CD4-positive, alpha-beta T cell (primary cell): Measurements from ENCODE around the gene CYP4F2. TPM values are rescaled to one million over a fixed set of nuclear protein-coding genes. Genes with fewer than 3 reads are reported as not detected.
"Not testable (repeated sequence)": the region's sequence is repeated elsewhere in the genome, so short reads cannot be mapped to it uniquely, and the experiment has no call there.

Source experiments
- ATAC-seq: fragments of 200-7000 bp; cut with Tn5 transposase; one replicate; pipeline ENCODE4 v1.10.0; 2022; ENCODE audit warnings: mild to moderate bottlenecking; ENCODE audit not compliant: poor library complexity
- CTCF ChIA-PET: fragments of 350-600 bp; sonication (Branson Sonifier 250); formaldehyde crosslinking; loops from one replicate; lab custom pipeline; 2021; ENCODE audit warnings: antibody characterized with exemption, inconsistent platforms; lab: Charles Lee
- POLR2A ChIA-PET: fragments of 350-600 bp; sonication (Branson Sonifier 250); formaldehyde crosslinking; loops from one replicate; lab custom pipeline; 2021; ENCODE audit warnings: antibody characterized with exemption, inconsistent platforms; lab: Charles Lee
- DNase-seq, 14 experiments: peaks; one replicate each; pipeline ENCODE4 v3.0.0-alpha.2; 2013 to 2020; ENCODE audit warnings: mixed read lengths in 2 of 14
- H3K27ac ChIP-seq, 2 donors: one replicate each; pipeline versions ENCODE4 v1.5.1 to v1.7.0; 2013; ENCODE audit warnings: low read length in 2 of 2, low read depth in 1 of 2, mild to moderate bottlenecking in 1 of 2
- H3K27me3 ChIP-seq, 2 experiments: 1 replicate in 1 of 2; 2 replicates in 1 of 2; pipeline versions ENCODE4 v1.6.1 to v1.7.0; 2013; ENCODE audit warnings: low read length in 2 of 2, control low read depth in 1 of 2, mild to moderate bottlenecking in 1 of 2, moderate library complexity in 1 of 2; ENCODE audit not compliant: insufficient read depth in 2 of 2, control insufficient read depth in 1 of 2
- H3K36me3 ChIP-seq: one replicate; pipeline ENCODE4 v1.6.1; 2013; ENCODE audit warnings: low read length, control low read depth; ENCODE audit not compliant: insufficient read depth
- H3K4me1 ChIP-seq: one replicate; pipeline ENCODE4 v1.6.1; 2013; ENCODE audit warnings: low read length, control low read depth; ENCODE audit not compliant: insufficient read depth
- H3K4me3 ChIP-seq: one replicate; pipeline ENCODE4 v1.5.1; 2013; ENCODE audit warnings: mild to moderate bottlenecking, low read length, moderate library complexity
- H3K9me3 ChIP-seq, 2 experiments: 1 replicate in 1 of 2; 2 replicates in 1 of 2; pipeline versions ENCODE4 v1.6.1 to v1.7.0; 2013; ENCODE audit warnings: low read length in 2 of 2, mild to moderate bottlenecking in 2 of 2, control low read depth in 1 of 2, moderate library complexity in 1 of 2; ENCODE audit not compliant: control insufficient read depth in 1 of 2, insufficient read depth in 1 of 2
- H3K27ac Mint-ChIP-seq: one replicate; pipeline ENCODE4 v1.8.0; 2020; ENCODE audit warnings: mixed read lengths
- H3K27me3 Mint-ChIP-seq: one replicate; pipeline ENCODE4 v1.8.0; 2021; ENCODE audit warnings: mixed read lengths
- H3K36me3 Mint-ChIP-seq: one replicate; pipeline ENCODE4 v1.8.0; 2021; ENCODE audit warnings: low read depth, mixed read lengths
- H3K4me1 Mint-ChIP-seq: one replicate; pipeline ENCODE4 v1.8.0; 2021; ENCODE audit warnings: low read depth, mixed read lengths
- H3K4me3 Mint-ChIP-seq: one replicate; pipeline ENCODE4 v1.8.0; 2020; ENCODE audit warnings: mild to moderate bottlenecking, mixed read lengths
- H3K9me3 Mint-ChIP-seq: one replicate; pipeline ENCODE4 v1.8.0; 2020; ENCODE audit warnings: mixed read lengths
- CTCF ChIP-seq: fragments of 200-600 bp; IDR thresholded peaks from one replicate; pipeline ENCODE4 v1.8.0; 2022; ENCODE audit warnings: antibody characterized with exemption, mild to moderate bottlenecking
- intact Hi-C, 2 experiments: fragments of 100-400 bp; cut with DNase I in 1 of 2; cut with micrococcal nuclease in 1 of 2; formaldehyde crosslinking; loops; one replicate each; pipeline versions ENCODE4 v1.15.1 to v1.9.0; 2023 to 2025; cut with DNase I, micrococcal nuclease
- total RNA-seq, 174 experiments: library from RNA in 2 of 174; stranded (reverse) in 2 of 174; gene quantifications; one replicate each; pipeline ENCODE4 v1.2.3 and lab custom pipeline; 2021 to 2026

CYP4F2 gene
- total RNA-seq, 2 experiments from 2014 or later = not detected

- CTCF ChIA-PET = no interaction called here
- H3K27ac ChIP-seq = no peak overlapping the region
- no peak overlapping the region for H3K27ac Mint-ChIP-seq
- no peaks in the 10 kb centered on the region for H3K36me3 ChIP-seq
- H3K4me1 Mint-ChIP-seq = no peaks in the 10 kb centered on the region
- DNase-seq = no peak
- H3K9me3 ChIP-seq = no peaks in the 10 kb centered on the region
- H3K4me3 ChIP-seq = no peak overlapping the region
- intact Hi-C loops = no loop called here
- ATAC-seq = no peak
- H3K27me3 Mint-ChIP-seq = peaks cover 15% of the 10 kb centered on the region
- H3K36me3 Mint-ChIP-seq = no peaks in the 10 kb centered on the region
- no peaks in the 10 kb centered on the region for H3K4me1 ChIP-seq
- POLR2A ChIA-PET = no interaction called here
- H3K27me3 ChIP-seq = peaks cover 4 to 7% of the 10 kb centered on the region in 2 experiments
- no peaks in the 10 kb centered on the region for H3K9me3 Mint-ChIP-seq
- H3K4me3 Mint-ChIP-seq = no peak overlapping the region
- TF ChIP-seq CTCF = no peak
These were observed 6.4 kb downstream of the CYP4F2 start for GRCh38 chr19:15891434-15891833.

GRCh38 chr19:15889339-15889738 is 8.5 kb downstream of the CYP4F2 start:
- H3K27ac Mint-ChIP-seq, intact Hi-C loops, H3K27me3 ChIP-seq, H3K4me1 Mint-ChIP-seq, H3K27ac ChIP-seq, H3K36me3 Mint-ChIP-seq, ATAC-seq, H3K36me3 ChIP-seq, CTCF ChIA-PET, POLR2A ChIA-PET, H3K9me3 Mint-ChIP-seq, H3K4me1 ChIP-seq, H3K4me3 ChIP-seq, H3K4me3 Mint-ChIP-seq, H3K27me3 Mint-ChIP-seq, DNase-seq, H3K9me3 ChIP-seq: not testable (repeated sequence)

GRCh38 chr19:15885919-15886318 is 12.0 kb downstream of the CYP4F2 start:
- Histone ChIP-seq H3K4me3 (no peak overlapping the region), H3K4me1 (no peaks in the 10 kb centered on the region), H3K27ac (no peak overlapping the region), H3K9me3 (no peaks in the 10 kb centered on the region), H3K36me3 (no peaks in the 10 kb centered on the region), H3K27me3 (peaks cover 0 to 3% of the 10 kb centered on the region in 2 experiments)
- no peak for TF ChIP-seq CTCF
- Mint-ChIP-seq H3K36me3 (no peaks in the 10 kb centered on the region), H3K27me3 (peaks cover 9% of the 10 kb centered on the region), H3K27ac (no peak overlapping the region), H3K9me3 (no peaks in the 10 kb centered on the region), H3K4me3 (no peak overlapping the region), H3K4me1 (no peaks in the 10 kb centered on the region)
- POLR2A ChIA-PET = no interaction called here
- CTCF ChIA-PET = no interaction called here
- ATAC-seq = no peak
- no peak for DNase-seq
- intact Hi-C loops = no loop called here

GRCh38 chr19:15885167-15885566 is 12.7 kb downstream of the CYP4F2 start:
- H3K9me3 ChIP-seq = no peaks in the 10 kb centered on the region
- Mint-ChIP-seq H3K36me3 (no peaks in the 10 kb centered on the region), H3K27ac (no peak overlapping the region), H3K4me1 (no peaks in the 10 kb centered on the region), H3K27me3 (peaks cover 11% of the 10 kb centered on the region), H3K9me3 (no peaks in the 10 kb centered on the region), H3K4me3 (no peak overlapping the region)
- no peak for TF ChIP-seq CTCF
- no peak for ATAC-seq
- no peaks in the 10 kb centered on the region for H3K36me3 ChIP-seq
- H3K4me1 ChIP-seq = no peaks in the 10 kb centered on the region
- peaks cover 0 to 6% of the 10 kb centered on the region in 2 experiments for H3K27me3 ChIP-seq
- H3K4me3 ChIP-seq = no peak overlapping the region
- ChIA-PET CTCF (no interaction called here), POLR2A (no interaction called here)
- intact Hi-C loops = no loop called here
- no peak overlapping the region for H3K27ac ChIP-seq
- no peak for DNase-seq

DNA sequence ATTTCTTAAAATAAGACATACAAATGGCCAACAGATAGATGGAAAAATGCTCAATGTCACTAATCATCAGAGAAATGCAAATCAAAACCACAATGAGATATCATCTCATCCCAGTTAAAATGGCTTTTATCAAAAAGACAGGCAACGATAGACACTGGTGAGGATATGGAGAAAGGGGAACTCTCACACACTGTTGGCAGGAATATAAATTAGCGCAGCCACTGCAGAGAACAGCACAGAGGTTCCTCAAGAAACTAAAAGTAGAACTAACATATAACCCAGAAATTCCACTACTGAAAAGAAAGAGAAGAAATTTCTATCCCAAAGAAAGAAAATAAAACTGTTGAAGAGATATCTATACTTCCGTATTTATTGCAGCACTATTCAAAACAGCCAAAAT is 14.5 kb downstream of the CYP4F2 start:
- H3K4me1 ChIP-seq, H3K27ac ChIP-seq, ATAC-seq, H3K4me3 Mint-ChIP-seq, intact Hi-C loops, H3K9me3 ChIP-seq, H3K4me3 ChIP-seq, H3K4me1 Mint-ChIP-seq, H3K36me3 ChIP-seq, H3K36me3 Mint-ChIP-seq, H3K27ac Mint-ChIP-seq, DNase-seq, H3K9me3 Mint-ChIP-seq: not testable (repeated sequence)
- H3K27me3 Mint-ChIP-seq = peaks cover 11% of the 10 kb centered on the region
- CTCF ChIA-PET = interaction anchor here (0.9 kb wide), 1 partner anchor 25 kb away, joined by 3 read pairs; no protein-coding TSS in a partner anchor
- POLR2A ChIA-PET = interaction anchor here (0.6 kb wide), 1 partner anchor 191 kb away, joined by 3 read pairs; no protein-coding TSS in a partner anchor
- peaks cover 4 to 14% of the 10 kb centered on the region in 2 experiments for H3K27me3 ChIP-seq
